Esophagus squamous epithelium (tissue), 4 donors: Measurements from ENCODE around the gene VASH1.

Experiments used
- CTCF ChIP-seq, 6 experiments: fragments of 450-650 bp in 4 of 6; fragments of 200-600 bp in 2 of 6; sonication (generic) in 2 of 6; IDR thresholded peaks; one replicate each; pipeline ENCODE4 v1.5.1; 2016 to 2019; ENCODE audit warnings: antibody characterized with exemption in 6 of 6, mild to moderate bottlenecking in 4 of 6, moderate library complexity in 4 of 6
- POLR2A ChIP-seq, 4 donors: fragments of 450-650 bp; IDR thresholded peaks; one replicate each; pipeline ENCODE4 v1.6.1; 2017; ENCODE audit warnings: antibody characterized with exemption in 4 of 4, mild to moderate bottlenecking in 4 of 4, moderate library complexity in 3 of 4

- TF ChIP-seq CTCF (IDR thresholded peaks at IDR 0.05) (peak in 5 of 6 experiments; percentile 56 to 79 (median 62)), POLR2A (IDR thresholded peaks at IDR 0.05) (no peak)
Measured at GRCh38 chr14:76784881-76785280, 23.6 kb downstream of the VASH1 start.
